ENCODE measurements around the gene DCAF11. TPM values are rescaled to one million over a fixed set of nuclear protein-coding genes. Genes with fewer than 3 reads are reported as not detected.

The DCAF11 gene
- total RNA-seq, 1 donor from 2014 or later, result 26.9 TPM

GRCh38 chr14:24067133-24068082 lies 47.2 kb upstream of the DCAF11 start:
- H3K79me2 ChIP-seq (ENCODE audit: insufficient read depth, low read length), result no peaks in the 10 kb centered on the region
- no peaks in the 10 kb centered on the region for H3K9me3 ChIP-seq (ENCODE audit: insufficient read depth, low read depth, low read length)
- TF ChIP-seq, protein P1, sequence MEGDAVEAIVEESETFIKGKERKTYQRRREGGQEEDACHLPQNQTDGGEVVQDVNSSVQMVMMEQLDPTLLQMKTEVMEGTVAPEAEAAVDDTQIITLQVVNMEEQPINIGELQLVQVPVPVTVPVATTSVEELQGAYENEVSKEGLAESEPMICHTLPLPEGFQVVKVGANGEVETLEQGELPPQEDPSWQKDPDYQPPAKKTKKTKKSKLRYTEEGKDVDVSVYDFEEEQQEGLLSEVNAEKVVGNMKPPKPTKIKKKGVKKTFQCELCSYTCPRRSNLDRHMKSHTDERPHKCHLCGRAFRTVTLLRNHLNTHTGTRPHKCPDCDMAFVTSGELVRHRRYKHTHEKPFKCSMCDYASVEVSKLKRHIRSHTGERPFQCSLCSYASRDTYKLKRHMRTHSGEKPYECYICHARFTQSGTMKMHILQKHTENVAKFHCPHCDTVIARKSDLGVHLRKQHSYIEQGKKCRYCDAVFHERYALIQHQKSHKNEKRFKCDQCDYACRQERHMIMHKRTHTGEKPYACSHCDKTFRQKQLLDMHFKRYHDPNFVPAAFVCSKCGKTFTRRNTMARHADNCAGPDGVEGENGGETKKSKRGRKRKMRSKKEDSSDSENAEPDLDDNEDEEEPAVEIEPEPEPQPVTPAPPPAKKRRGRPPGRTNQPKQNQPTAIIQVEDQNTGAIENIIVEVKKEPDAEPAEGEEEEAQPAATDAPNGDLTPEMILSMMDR (IDR thresholded peaks at IDR 0.05; ENCODE audit: insufficient read depth, low read depth, low read length), result no peak
- no peak for TF ChIP-seq EZH2 (IDR thresholded peaks at IDR 0.05; ENCODE audit: insufficient read depth, low read length)
- H4K20me1 ChIP-seq (ENCODE audit: insufficient read depth, low read length), result no peaks in the 10 kb centered on the region
- H3K9ac ChIP-seq (ENCODE audit: low read length), result no peak overlapping the region
- DNase-seq (ENCODE audit: low read depth), result no peak
- H3K4me2 ChIP-seq (ENCODE audit: low read length), result no peak overlapping the region
- no peak overlapping the region for H3K4me3 ChIP-seq (ENCODE audit: insufficient read depth, low read depth, low read length)
- Mint-ChIP-seq H3K36me3 (ENCODE audit: low read depth, unreplicated experiment) (peaks cover 2% of the 10 kb centered on the region), H3K9me3 (ENCODE audit: unreplicated experiment) (no peaks in the 10 kb centered on the region), H3K27ac (ENCODE audit: unreplicated experiment) (no peak overlapping the region), H3K4me3 (ENCODE audit: unreplicated experiment) (no peak overlapping the region), H3K4me1 (ENCODE audit: low read depth, unreplicated experiment) (no peaks in the 10 kb centered on the region), H3K27me3 (ENCODE audit: low read depth, unreplicated experiment) (peaks cover 73% of the 10 kb centered on the region)
- no peak overlapping the region for H2AFZ ChIP-seq (ENCODE audit: low read depth, low read length)
- FAIRE-seq, result no peak
- H3K4me1 ChIP-seq (ENCODE audit: insufficient read depth, low read length), result no peaks in the 10 kb centered on the region
- no peaks in the 10 kb centered on the region for H3K36me3 ChIP-seq (ENCODE audit: insufficient read depth, low read length)
- H3K27ac ChIP-seq (ENCODE audit: low read depth, low read length), result no peak overlapping the region
- H3K27me3 ChIP-seq (ENCODE audit: insufficient read depth, low read length), result no peaks in the 10 kb centered on the region

- Histone ChIP-seq H3K9ac (ENCODE audit: low read length) (no peak overlapping the region), H3K36me3 (ENCODE audit: insufficient read depth, low read length) (no peaks in the 10 kb centered on the region), H3K4me3 (ENCODE audit: insufficient read depth, low read depth, low read length) (no peak overlapping the region), H3K4me2 (ENCODE audit: low read length) (no peak overlapping the region), H3K4me1 (ENCODE audit: insufficient read depth, low read length) (no peaks in the 10 kb centered on the region), H3K9me3 (ENCODE audit: insufficient read depth, low read depth, low read length) (no peaks in the 10 kb centered on the region), H2AFZ (ENCODE audit: low read depth, low read length) (no peak overlapping the region), H3K27ac (ENCODE audit: low read depth, low read length) (no peak overlapping the region), H4K20me1 (ENCODE audit: insufficient read depth, low read length) (no peaks in the 10 kb centered on the region), H3K79me2 (ENCODE audit: insufficient read depth, low read length) (no peaks in the 10 kb centered on the region), H3K27me3 (ENCODE audit: insufficient read depth, low read length) (peaks cover 3% of the 10 kb centered on the region)
- FAIRE-seq (no peak), DNase-seq (ENCODE audit: low read depth) (no peak)
- no peaks in the 10 kb centered on the region for H3K4me1 Mint-ChIP-seq (ENCODE audit: low read depth, unreplicated experiment)
- H3K27ac Mint-ChIP-seq (ENCODE audit: unreplicated experiment), result no peak overlapping the region
- H3K36me3 Mint-ChIP-seq (ENCODE audit: low read depth, unreplicated experiment), result peaks cover 2% of the 10 kb centered on the region
- H3K27me3 Mint-ChIP-seq (ENCODE audit: low read depth, unreplicated experiment), result peaks cover 71% of the 10 kb centered on the region
- no peak for TF ChIP-seq EZH2 (IDR thresholded peaks at IDR 0.05; ENCODE audit: insufficient read depth, low read length)
- TF ChIP-seq, protein P1 (IDR thresholded peaks at IDR 0.05; ENCODE audit: insufficient read depth, low read depth, low read length), result no peak
- H3K4me3 Mint-ChIP-seq (ENCODE audit: unreplicated experiment), result no peak overlapping the region
- H3K9me3 Mint-ChIP-seq (ENCODE audit: unreplicated experiment), result no peaks in the 10 kb centered on the region
Measured at GRCh38 chr14:24068711-24069410, 45.7 kb upstream of the DCAF11 start.

Data from astrocyte (in vitro differentiated cells and primary cell).